Activated naive CD4-positive, alpha-beta T cell treated with anti-CD3 and anti-CD28 coated beads for 36 hours (primary cell): ENCODE data around the gene FSD1. TPM values are rescaled to one million over a fixed set of nuclear protein-coding genes. Genes with fewer than 3 reads are reported as not detected.
"Not testable (repeated sequence)": the region's sequence is repeated elsewhere in the genome, so short reads cannot be mapped to it uniquely, and the experiment has no call there.

Experiments used
- CTCF ChIA-PET: fragments of 350-600 bp; sonication (Branson Sonifier 250); formaldehyde crosslinking; loops from one replicate; lab custom pipeline; 2021; ENCODE audit warnings: antibody characterized with exemption; lab: Charles Lee
- DNase-seq: peaks from one replicate; pipeline ENCODE4 v3.0.0-alpha.2; 2020
- H3K27ac Mint-ChIP-seq: one replicate; pipeline ENCODE4 v1.8.0; 2021; ENCODE audit warnings: mild to moderate bottlenecking, mixed read lengths
- H3K27me3 Mint-ChIP-seq: one replicate; pipeline ENCODE4 v1.8.0; 2021; ENCODE audit warnings: low read depth, mixed read lengths
- H3K36me3 Mint-ChIP-seq: one replicate; pipeline ENCODE4 v1.8.0; 2021; ENCODE audit warnings: low read depth, mixed read lengths
- H3K4me1 Mint-ChIP-seq: one replicate; pipeline ENCODE4 v1.8.0; 2021; ENCODE audit warnings: low read depth, mixed read lengths
- H3K4me3 Mint-ChIP-seq: one replicate; pipeline ENCODE4 v1.8.0; 2021; ENCODE audit warnings: mild to moderate bottlenecking, moderate library complexity, mixed read lengths
- H3K9me3 Mint-ChIP-seq: one replicate; pipeline ENCODE4 v1.8.0; 2021; ENCODE audit warnings: mixed read lengths
- intact Hi-C: fragments of 100-400 bp; cut with micrococcal nuclease; formaldehyde crosslinking; loops from one replicate; pipeline ENCODE4 v1.15.1; 2023
- total RNA-seq, 2 experiments: library from RNA; stranded (reverse); gene quantifications; one replicate each; pipeline ENCODE4 v1.2.3, GENCODE V29; 2021

Gene FSD1
- total RNA-seq, 2 experiments from 2014 or later: 12.3 to 17.5 TPM

- Mint-ChIP-seq H3K36me3 (peaks cover 4% of the 10 kb centered on the region), H3K9me3 (no peaks in the 10 kb centered on the region), H3K4me3 (peak overlapping the region; percentile 5), H3K27me3 (no peaks in the 10 kb centered on the region), H3K4me1 (peaks cover 27% of the 10 kb centered on the region), H3K27ac (no peak overlapping the region)
- CTCF ChIA-PET: no interaction called here
- no peak for DNase-seq
- intact Hi-C loops: no loop called here
These were observed 21.9 kb downstream of the FSD1 start for GRCh38 chr19:4326215-4326836.

- intact Hi-C loops: no loop called here
- Mint-ChIP-seq H3K27ac (no peak overlapping the region), H3K36me3 (peaks cover 5% of the 10 kb centered on the region), H3K9me3 (no peaks in the 10 kb centered on the region), H3K4me3 (peak overlapping the region; percentile 87), H3K27me3 (no peaks in the 10 kb centered on the region), H3K4me1 (peaks cover 27% of the 10 kb centered on the region)
- CTCF ChIA-PET: no interaction called here
- DNase-seq: no peak
These were observed 22.4 kb downstream of the FSD1 start for GRCh38 chr19:4326837-4327251.

- CTCF ChIA-PET: interaction anchor here (1.0 kb wide), 1 partner anchor 60 kb away, joined by 5 read pairs; no protein-coding TSS in a partner anchor
- Mint-ChIP-seq H3K4me3 (peak overlapping the region; percentile 87), H3K27me3 (no peaks in the 10 kb centered on the region), H3K4me1 (peaks cover 27% of the 10 kb centered on the region), H3K9me3 (no peaks in the 10 kb centered on the region), H3K36me3 (peaks cover 6% of the 10 kb centered on the region), H3K27ac (no peak overlapping the region)
- intact Hi-C loops: no loop called here
- peak; percentile 89 for DNase-seq
These were observed 23.0 kb downstream of the FSD1 start for GRCh38 chr19:4327252-4327876.

GRCh38 chr19:4327877-4328242, 23.5 kb downstream of the FSD1 start:
- Mint-ChIP-seq H3K27ac (no peak overlapping the region), H3K4me1 (peaks cover 27% of the 10 kb centered on the region), H3K36me3 (peaks cover 6% of the 10 kb centered on the region), H3K27me3 (no peaks in the 10 kb centered on the region), H3K9me3 (no peaks in the 10 kb centered on the region), H3K4me3 (peak overlapping the region; percentile 87)
- CTCF ChIA-PET: interaction anchor here (0.8 to 1.0 kb wide), 3 partner anchors 9 to 61 kb away, joined by 3 to 5 read pairs (median 3); partner anchors contain the start of gene MPND
- DNase-seq: no peak
- intact Hi-C loops: loop anchor here (1.0 to 2.0 kb wide), 4 partner anchors 14 to 81 kb away; partner anchors contain the start of genes CHAF1A, TMIGD2 and YJU2

GRCh38 chr19:4328243-4328990, 24.0 kb downstream of the FSD1 start:
- intact Hi-C loops: loop anchor here (1.0 to 2.0 kb wide), 4 partner anchors 14 to 81 kb away; partner anchors contain the start of genes CHAF1A, TMIGD2 and YJU2
- Mint-ChIP-seq H3K27ac (peak overlapping the region; percentile 84), H3K9me3 (no peaks in the 10 kb centered on the region), H3K4me3 (peak overlapping the region; percentile 87), H3K4me1 (peaks cover 27% of the 10 kb centered on the region), H3K27me3 (no peaks in the 10 kb centered on the region), H3K36me3 (peaks cover 6% of the 10 kb centered on the region)
- DNase-seq: peak; percentile 97
- CTCF ChIA-PET: interaction anchor here (0.8 to 1.0 kb wide), 3 partner anchors 9 to 61 kb away, joined by 3 to 5 read pairs (median 3); partner anchors contain the start of gene MPND

GRCh38 chr19:4328991-4329681, 24.7 kb downstream of the FSD1 start:
- CTCF ChIA-PET: interaction anchor here (0.9 kb wide), 1 partner anchor 10 kb away, joined by 3 read pairs; no protein-coding TSS in a partner anchor
- H3K27ac Mint-ChIP-seq: peak overlapping the region; percentile 84
- H3K36me3 Mint-ChIP-seq, H3K27me3 Mint-ChIP-seq, H3K9me3 Mint-ChIP-seq: not testable (repeated sequence)
- H3K4me3 Mint-ChIP-seq: peak overlapping the region; percentile 87
- peak; percentile 52 for DNase-seq
- peaks cover 27% of the 10 kb centered on the region for H3K4me1 Mint-ChIP-seq
- intact Hi-C loops: loop anchor here (1.0 to 2.0 kb wide), 4 partner anchors 13 to 82 kb away; partner anchors contain the start of genes CHAF1A, TMIGD2 and YJU2

GRCh38 chr19:4329858-4330257, 25.5 kb downstream of the FSD1 start:
- H3K27ac Mint-ChIP-seq: no peak overlapping the region
- H3K9me3 Mint-ChIP-seq: no peaks in the 10 kb centered on the region

GRCh38 chr19:4334929-4335570, 30.7 kb downstream of the FSD1 start:
- intact Hi-C loops: no loop called here
- no peaks in the 10 kb centered on the region for H3K9me3 Mint-ChIP-seq
- no peaks in the 10 kb centered on the region for H3K27me3 Mint-ChIP-seq
- H3K27ac Mint-ChIP-seq: no peak overlapping the region
- peaks cover 16% of the 10 kb centered on the region for H3K4me1 Mint-ChIP-seq
- H3K4me3 Mint-ChIP-seq: no peak overlapping the region
- peaks cover 21% of the 10 kb centered on the region for H3K36me3 Mint-ChIP-seq
- no peak for DNase-seq
- CTCF ChIA-PET: no interaction called here

More at GRCh38 chr19:4329858-4330257, 25.5 kb downstream of the FSD1 start:
- H3K4me3 Mint-ChIP-seq: peak overlapping the region; percentile 87
- peaks cover 16% of the 10 kb centered on the region for H3K36me3 Mint-ChIP-seq
- intact Hi-C loops: loop anchor here (2.0 kb wide), 1 partner anchor 27 kb away; the partner anchor contains the start of gene TMIGD2
- H3K4me1 Mint-ChIP-seq: peaks cover 27% of the 10 kb centered on the region
- DNase-seq: no peak
- CTCF ChIA-PET: no interaction called here
- H3K27me3 Mint-ChIP-seq: no peaks in the 10 kb centered on the region

- Mint-ChIP-seq H3K4me1 (peaks cover 18% of the 10 kb centered on the region), H3K27me3 (no peaks in the 10 kb centered on the region), H3K36me3 (peaks cover 17% of the 10 kb centered on the region), H3K9me3 (no peaks in the 10 kb centered on the region), H3K4me3 (peak overlapping the region; percentile 81), H3K27ac (peak overlapping the region; percentile 87)
- intact Hi-C loops: loop anchor here (1.0 kb wide), 1 partner anchor 71 kb away; no protein-coding TSS in a partner anchor
- DNase-seq: no peak
- CTCF ChIA-PET: interaction anchor here (0.6 to 2.9 kb wide), 5 partner anchors 10 to 71 kb away, joined by 3 to 14 read pairs (median 7); partner anchors contain the start of gene SH3GL1
These were observed 33.6 kb downstream of the FSD1 start for GRCh38 chr19:4337906-4338440.

GRCh38 chr19:4338441-4339355, 34.3 kb downstream of the FSD1 start, which contains the start of gene STAP2:
Gene STAP2, minus strand, starts transcription at chr19:4338827. Its CDS starts 74 bp downstream, at chr19:4338753.
- CTCF ChIA-PET: interaction anchor here (0.6 to 2.9 kb wide), 6 partner anchors 10 to 72 kb away, joined by 3 to 14 read pairs (median 6); partner anchors contain the start of gene SH3GL1
- peak; percentile 49 for DNase-seq
- Mint-ChIP-seq H3K36me3 (peaks cover 17% of the 10 kb centered on the region), H3K4me1 (peaks cover 18% of the 10 kb centered on the region), H3K4me3 (peak within 1 kb of the TSS; percentile 81), H3K27me3 (no peaks in the 10 kb centered on the region), H3K27ac (peak within 1 kb of the TSS; percentile 87), H3K9me3 (no peaks in the 10 kb centered on the region)
- intact Hi-C loops: loop anchor here (1.0 kb wide), 1 partner anchor 71 kb away; no protein-coding TSS in a partner anchor
